Measurements from ENCODE around the gene TJP1.
"Not testable (repeated sequence)": the region's sequence is repeated elsewhere in the genome, so short reads cannot be mapped to it uniquely, and the experiment has no call there.

Gene TJP1

DNA sequence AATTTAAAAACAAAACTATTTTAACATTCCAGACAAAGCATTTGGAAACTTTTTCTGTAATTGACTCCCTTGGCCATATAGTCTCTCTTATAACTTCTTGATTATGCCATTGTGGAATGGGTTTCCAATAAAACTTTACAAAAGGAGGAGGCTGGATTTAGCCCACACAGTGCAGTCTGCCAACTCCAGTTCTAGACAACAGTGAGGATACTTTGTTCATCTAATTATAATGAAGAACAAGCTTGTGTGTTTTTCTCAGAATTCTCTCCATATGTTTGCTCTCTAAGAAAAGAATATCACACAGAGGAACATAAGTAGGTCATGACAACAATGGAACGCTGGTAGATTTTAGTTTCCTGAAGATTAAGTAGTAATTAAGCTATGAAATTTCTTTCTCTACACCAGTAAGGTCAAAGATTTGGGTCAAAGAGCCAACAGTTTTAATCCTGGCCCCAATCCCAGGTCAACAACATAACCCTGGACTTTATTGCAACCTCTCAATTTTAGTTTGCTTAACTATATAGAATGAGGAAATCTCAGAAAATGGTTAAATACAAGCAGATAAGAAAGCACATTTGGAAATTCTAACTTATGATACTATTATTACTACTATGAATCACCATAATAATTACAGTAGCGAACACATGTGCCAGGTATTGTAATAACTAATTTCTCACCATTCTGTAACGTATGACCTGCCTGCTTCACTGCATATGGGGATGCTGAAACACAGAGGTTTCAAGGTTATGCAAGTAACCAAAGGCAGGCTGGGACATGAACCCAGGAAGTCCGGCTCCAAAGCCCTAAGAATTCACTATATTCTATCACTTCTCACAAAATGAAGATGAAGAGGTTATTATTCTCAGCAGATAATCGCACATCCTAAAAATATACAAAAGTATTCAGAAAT, 65.7 kb downstream of the TJP1 start:
- DNase-seq (ENCODE audit: low read depth in 3 of 3, low spot score in 1 of 3) = no peak

DNA sequence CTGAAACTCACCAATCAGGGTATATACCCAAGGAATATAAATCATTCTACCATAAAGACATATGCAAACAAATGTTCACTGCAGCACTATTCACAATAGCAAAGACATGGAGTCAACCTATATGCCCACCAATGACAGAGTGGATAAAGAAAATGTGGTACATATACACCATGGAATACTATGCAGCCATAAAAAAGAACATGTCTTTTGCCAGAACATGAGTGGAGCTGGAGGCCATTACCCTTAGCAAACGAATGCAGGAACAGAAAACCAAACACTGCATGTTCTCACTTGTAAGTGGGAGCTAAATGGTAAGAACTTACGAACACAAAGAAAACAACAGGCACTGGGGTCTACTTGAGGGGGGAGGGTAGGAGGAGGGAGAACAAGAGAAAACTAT, 68.3 kb downstream of the TJP1 start:
- DNase-seq (ENCODE audit: low read depth in 3 of 3, low spot score in 1 of 3) = not testable (repeated sequence)

DNA sequence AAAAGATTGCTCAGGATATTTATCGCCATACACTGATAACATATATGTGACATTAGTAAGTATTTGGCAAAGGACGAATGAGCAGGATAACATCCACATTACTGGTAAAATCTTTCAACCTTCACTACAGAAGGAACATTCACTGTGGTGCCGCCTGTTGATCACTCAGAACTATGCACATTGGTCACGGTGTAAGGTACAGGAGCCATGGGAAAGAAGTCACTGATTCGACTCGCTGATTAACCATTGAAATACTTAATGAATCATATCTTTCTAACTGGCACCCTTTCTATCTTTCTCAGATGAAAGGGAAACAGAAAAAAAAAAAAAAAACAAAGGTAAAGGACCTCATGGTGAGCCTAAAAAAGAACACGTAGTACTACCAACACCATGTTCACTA, 68.8 kb downstream of the TJP1 start:
- no peak for DNase-seq (ENCODE audit: low read depth in 3 of 3, low spot score in 1 of 3)

DNA sequence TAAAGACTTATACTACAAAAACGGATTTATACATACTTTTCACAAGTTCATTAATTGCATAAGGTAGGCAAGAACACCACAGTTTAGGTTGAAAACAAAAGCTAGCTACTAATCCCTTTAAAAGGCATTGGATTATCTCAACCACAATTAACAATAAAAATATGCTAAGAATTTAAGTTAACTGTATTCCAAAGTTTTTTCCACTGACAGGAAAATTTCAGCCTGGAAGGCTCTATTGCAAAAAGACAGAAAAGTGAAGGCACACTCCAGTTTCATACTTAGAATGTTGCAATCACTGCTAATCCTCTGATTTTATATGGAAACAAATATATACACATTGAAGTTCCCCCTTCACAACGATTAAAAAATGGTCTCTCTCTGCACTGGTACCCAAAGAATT, 71.5 kb downstream of the TJP1 start:
- no peak for DNase-seq (ENCODE audit: low read depth in 3 of 3, low spot score in 1 of 3)

DNA sequence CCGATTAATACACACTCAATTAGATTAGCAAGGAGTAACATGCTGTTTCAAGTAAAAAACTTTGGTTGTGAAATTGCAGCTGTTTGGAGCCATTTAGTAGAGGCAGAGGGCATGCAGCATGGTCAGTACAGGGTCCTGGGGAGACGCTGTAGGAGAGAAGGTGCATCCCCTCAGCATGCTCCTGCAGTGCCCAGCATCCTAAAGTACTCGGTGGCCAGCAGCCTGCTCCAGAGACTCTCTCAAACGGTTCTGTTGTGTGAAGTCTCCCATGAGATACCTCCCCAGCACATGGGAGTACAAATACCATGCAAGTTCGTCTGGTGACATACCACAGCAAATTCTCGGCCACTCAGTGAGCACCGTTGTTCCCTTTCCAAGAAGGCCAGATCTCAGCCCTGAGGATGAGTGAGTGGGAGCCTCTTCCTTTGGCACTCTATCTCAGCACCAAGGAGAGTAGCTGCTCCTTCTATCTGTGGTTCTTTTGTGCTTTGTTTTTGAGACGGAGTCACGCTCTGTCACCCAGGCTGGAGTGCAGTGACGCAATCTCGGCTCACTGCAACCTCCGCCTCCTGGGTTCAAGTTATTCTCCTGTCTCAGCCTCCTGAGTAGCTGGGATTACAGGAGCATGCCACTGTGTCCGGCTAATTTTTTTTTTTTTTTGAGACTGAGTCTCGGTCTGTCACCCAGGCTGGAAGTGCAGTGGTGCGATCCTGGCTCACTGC, 72.7 kb downstream of the TJP1 start:
- DNase-seq (ENCODE audit: low read depth in 3 of 3, low spot score in 1 of 3) = no peak

DNA sequence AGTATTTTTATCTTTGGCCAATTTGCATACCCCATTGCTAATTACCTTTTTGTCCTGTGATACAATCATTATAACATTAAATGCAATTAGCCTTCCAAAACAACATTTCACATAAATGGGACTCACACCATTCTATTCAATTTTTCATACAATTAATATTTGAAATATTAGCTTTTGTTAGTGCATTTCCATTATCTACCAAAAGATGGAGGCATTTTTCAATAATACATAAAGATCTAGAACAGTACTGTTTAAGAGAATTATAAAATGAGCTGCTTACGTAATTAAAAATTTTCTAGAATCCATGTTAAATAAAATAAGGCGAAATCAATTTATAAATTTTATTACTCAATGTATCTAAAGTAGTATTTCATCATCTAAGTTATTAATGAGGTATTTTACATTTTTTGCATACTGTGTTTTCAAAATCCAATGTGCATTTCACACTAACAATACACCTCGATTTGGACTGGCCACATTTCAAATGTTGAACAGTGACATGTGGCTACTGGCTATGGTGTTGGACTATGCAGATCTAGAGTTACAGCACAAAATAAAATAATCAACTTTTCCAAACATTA, 74.3 kb downstream of the TJP1 start:
- DNase-seq (ENCODE audit: low read depth in 3 of 3, low spot score in 1 of 3) = no peak

DNA sequence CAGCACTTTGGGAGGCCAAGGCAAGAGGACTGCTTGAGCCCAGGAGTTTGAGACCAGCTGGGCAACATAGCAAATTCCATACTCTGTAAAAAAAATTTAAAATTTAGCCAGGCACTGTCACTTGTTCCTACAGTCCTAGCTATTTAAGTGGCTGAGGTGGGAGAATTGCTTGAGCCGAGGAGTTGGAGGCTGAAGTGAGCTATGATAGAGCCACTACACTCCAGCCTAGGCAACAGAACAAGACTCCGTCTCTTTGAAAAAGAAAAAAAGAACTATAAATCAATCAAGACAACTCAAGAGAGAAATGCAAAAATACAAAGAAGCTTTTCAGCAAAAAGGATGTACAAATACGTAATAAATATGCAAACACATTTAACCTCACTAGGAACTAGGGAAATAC, 78.8 kb downstream of the TJP1 start:
- no peak for DNase-seq (ENCODE audit: low read depth in 3 of 3, low spot score in 1 of 3)

DNA sequence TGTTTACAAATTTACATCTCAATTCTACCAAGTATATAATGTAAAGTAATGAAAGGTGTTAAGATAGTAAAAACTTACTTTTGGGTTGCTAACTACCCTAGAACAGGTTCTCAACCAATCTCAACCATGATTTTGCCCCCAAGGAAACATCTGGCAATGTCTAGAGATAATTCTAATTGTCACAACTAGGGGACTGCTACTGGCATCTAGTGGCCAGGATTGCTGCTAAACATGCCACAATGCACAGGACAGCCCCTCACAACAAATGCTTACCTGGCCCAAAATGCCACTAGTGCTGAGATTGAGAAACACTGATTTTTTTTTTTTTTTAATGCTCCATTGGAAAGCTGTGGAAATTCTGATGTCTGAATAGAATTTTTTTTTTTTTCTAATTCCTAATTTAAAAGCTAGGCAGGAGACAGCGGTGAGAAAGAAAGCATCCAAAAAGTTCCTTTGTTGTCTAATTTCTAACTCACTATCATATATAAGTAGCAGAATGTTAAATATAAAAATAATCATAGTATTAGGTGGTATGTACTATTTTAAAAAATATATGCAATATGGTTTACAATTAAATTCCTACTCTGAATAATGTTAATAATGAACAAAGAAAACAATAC, 81.5 kb downstream of the TJP1 start:
- DNase-seq (ENCODE audit: low read depth in 3 of 3, low spot score in 1 of 3) = no peak

DNA sequence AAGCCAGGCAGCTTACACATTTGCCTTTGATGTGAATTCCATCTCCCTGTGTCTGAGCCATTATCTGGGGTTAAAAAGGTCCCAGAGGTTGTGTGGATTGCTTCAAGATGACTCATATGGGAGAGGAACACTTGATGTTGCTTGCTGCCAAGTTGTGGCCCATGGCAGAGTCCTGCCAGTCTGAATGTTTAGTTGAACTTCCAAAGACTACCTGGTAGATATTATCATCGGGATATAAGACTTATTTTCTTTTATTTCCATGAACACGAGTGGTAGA, 85.6 kb downstream of the TJP1 start:
- DNase-seq (ENCODE audit: low read depth in 3 of 3, low spot score in 1 of 3) = no peak

DNA sequence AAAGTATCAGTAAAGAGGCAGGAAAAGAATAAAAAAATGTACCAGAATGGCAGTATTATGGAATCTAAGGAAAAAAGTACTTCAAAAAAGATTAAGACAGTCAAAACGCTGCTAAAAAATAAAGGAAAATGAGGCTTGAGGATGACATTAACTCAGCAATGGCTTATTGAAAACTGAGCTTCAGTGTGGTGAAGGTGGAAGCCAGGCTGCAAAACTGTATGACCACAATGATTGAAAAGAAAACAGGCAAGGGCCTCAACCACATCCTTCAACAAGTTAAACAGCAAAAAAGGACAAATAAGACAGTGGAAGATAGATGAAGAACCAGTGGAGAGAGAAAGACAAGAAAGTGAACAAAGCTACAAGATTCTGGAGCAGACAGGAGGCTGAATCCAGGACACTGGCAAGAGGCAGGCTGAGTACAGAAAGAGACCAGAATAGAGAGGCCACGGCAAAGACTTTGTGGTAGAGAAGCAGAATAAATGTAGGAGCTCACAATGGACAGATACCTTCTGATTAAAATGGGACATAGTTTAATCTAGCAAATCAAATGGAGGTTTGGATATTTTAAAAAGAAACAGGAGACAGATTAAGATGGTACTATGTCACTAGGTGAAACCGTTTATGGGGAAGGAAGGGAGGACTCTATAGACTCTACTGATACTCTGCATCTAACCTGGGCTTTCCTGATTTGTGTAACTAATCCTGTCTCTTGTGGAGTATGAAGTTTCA, 86.1 kb downstream of the TJP1 start:
- DNase-seq (ENCODE audit: low read depth in 3 of 3, low spot score in 1 of 3) = no peak

DNA sequence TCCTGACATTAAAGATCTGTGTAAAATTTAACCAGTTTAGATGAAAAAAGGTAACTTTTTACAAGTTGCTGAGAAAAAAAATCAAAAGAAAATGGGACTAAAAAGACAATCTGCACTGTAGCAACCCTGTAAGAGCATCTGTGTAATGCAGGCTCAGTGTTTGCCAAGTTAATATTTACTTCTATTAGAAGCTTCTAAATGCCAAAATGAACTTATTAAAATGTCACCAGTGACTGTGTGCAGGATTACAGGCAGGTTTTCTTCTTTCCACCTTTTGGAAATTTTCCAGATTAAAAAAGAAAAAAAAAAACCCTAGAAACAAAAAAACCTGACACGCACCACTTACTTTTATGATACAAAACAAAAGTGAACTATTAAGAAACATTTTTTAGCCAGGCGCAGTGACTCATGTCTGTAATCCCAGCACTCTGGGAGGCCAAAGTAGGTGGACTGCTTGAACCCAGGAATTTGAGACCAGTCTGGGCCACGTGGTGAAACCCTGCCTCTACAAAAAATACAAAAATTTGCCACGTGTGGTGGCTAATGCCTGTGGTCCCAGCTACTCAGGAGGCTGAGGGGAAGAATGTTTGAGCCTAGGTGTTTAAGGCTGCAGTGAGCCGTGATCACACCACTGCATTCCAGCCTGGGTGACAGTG, 87.2 kb downstream of the TJP1 start:
- no peak for DNase-seq (ENCODE audit: low read depth in 3 of 3, low spot score in 1 of 3)

DNA sequence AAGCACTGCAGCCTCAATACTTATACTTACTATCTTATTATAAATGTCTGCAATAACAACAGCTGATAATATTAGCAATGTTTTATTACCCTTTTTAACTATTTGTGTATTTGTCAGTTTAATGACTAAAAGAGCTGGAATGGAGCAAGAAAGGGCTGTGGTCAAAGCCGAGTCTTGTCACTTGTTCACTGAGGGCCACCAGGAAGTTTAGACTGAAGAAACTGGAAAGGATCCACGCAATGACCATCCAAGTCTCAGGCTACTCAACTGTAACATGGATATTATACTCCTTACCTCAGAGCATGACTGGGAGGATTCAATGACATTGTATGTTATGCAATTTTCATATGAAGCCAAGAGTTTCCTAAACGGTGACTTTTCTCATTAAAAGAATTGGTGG, 90.4 kb downstream of the TJP1 start:
- DNase-seq (ENCODE audit: low read depth in 3 of 3, low spot score in 1 of 3) = no peak

DNA sequence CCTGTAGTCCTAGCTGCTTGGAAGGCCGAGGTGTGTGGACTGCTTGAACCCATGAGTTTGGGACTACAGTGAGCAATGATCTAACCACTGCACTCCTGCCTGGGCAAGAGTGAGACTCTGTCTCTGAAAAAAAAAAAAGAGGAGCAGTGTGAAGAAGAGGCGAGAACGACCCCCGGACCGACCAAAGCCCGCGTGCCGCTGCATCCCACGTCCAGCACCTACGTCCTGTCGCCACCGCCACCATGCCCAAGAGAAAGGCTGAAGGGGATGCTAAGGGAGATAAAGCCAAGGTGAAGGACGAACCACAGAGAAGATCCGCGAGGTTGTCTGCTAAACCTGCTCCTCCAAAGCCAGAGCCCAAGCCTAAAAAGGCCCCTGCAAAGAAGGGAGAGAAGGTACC, 91.8 kb downstream of the TJP1 start:
- not testable (repeated sequence) for DNase-seq (ENCODE audit: low read depth in 3 of 3, low spot score in 1 of 3)

DNA sequence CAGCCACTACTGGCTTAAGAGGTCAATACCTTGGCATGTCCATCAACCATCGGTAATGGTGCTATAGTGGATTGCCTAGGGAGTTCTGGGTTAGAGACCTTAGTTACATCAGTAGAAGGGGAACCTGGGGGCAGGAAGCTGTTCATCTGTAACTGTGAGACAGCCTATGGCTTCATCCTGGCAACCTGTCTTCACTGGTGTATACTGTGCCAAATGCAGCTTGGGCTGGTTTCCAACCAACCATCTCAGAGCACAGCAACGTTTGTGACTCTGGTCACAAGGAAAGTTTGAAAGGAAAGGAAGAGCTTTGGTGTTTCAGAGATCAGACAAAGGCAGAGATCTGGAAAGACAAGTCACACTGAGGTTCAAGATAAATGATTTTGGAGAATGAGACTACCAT, 93.8 kb downstream of the TJP1 start:
- DNase-seq (ENCODE audit: low read depth in 3 of 3, low spot score in 1 of 3) = no peak

DNA sequence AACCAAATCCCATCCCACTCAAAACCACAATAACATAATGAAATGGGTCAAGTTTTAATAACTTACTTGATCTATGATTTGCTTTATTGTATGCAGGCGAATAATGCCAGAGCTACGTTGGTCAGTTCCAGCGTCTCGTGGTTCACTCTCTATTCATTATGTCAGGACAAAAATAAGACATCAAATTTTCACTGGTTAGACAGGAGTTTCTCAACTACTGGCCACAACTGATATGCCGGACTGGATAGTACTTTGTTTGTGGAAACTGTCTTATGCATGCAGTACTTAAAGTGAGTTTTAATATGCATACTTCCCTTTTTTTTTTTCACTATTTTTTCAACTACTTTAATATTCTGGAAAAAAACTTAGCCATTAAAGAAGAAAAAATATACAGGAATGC, 94.4 kb downstream of the TJP1 start:
- DNase-seq (ENCODE audit: low read depth in 3 of 3, low spot score in 1 of 3) = no peak

DNA sequence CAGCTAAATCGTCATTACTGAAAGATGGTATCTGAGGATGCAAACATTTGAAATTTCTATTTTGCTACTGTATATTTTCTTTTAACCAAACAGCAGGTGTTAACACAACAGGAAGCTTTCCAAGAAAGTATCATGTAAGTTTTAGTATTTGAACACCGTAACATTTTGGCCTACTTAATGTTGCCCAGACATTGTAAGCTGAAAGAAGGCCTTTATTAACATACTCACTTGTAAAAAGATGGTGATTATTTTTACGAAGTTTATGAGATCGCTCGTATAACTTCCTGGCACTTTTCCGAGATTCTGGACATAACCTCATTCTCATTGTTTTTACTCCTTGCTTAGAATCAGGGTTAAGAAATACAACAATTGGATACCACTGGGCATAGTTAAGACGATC, 95.7 kb downstream of the TJP1 start:
- DNase-seq (ENCODE audit: low read depth in 3 of 3, low spot score in 1 of 3) = no peak

DNA sequence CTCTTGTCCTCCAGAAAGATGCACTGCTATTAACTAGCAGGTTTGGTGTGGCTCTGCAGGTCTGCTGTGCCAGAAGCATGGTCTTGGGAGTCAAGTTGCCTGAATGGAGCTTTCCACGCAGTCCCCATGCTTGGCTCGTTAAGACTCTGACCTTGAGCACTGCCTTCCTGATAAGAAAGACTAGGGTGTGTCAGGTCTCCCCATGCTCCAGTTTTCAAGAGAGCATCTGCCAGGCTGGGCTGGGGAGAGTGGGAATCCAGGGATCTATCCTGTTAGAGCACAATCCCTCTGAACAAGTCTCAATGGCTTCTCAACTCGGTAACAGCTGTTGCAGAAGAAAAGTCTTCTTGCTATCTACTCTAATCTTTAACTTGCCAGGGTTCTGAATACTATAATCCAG, 98.2 kb downstream of the TJP1 start:
- DNase-seq (ENCODE audit: low read depth in 3 of 3, low spot score in 1 of 3) = no peak

DNA sequence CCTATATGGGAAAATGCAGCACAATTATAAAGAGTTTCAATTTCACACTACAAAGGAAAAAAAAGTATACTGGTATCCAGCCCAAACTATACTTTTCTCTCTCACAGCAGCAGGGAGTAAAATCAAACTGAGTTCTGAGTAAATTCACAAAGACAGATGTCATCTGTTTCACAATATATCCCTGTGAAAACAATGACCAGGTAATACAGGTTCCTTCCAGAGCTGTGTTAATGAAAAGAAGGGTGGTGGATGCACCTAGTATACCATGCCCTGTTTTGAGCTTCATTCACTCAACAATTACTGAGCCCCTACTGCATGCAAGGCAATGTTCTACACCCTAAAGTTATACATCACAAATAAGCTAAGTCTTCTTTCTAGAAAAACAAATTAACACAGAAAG, 108.5 kb downstream of the TJP1 start:
- DNase-seq (ENCODE audit: low read depth in 3 of 3, low spot score in 1 of 3) = no peak

DNA sequence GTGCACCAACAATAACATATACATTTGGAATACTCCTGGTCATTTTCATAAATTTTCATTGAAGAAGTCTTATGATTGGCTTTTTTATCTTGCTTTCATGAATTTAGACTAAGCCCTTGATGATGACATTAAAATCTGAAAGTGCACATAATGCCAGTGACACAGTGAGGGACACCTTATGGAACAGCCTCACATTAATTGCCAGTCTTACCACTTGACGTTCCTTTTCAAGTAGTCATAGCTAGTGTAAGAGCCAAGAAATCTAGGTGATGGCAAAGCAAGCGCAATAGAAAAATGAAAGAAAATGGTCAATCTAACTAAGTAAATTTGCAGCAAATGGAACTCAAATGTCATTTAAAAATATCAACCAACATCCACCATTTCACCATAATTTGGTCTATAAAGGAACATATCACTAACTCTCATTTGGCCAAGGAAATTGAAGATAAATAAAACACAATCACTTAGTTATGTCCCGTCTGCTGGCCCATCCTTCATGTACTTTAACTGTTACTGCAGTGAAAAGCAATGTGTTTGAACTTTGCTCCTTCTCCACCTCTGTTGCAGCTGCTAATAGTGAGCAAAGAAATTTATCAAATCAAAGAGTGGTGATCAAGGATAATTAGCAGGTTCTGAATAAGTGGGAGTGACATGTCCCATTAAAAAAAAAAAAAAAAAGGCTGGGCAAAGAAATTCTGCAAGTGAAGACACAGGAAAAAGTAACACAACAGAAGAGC, 110.0 kb downstream of the TJP1 start:
- no peak for DNase-seq (ENCODE audit: low read depth in 3 of 3, low spot score in 1 of 3)

DNA sequence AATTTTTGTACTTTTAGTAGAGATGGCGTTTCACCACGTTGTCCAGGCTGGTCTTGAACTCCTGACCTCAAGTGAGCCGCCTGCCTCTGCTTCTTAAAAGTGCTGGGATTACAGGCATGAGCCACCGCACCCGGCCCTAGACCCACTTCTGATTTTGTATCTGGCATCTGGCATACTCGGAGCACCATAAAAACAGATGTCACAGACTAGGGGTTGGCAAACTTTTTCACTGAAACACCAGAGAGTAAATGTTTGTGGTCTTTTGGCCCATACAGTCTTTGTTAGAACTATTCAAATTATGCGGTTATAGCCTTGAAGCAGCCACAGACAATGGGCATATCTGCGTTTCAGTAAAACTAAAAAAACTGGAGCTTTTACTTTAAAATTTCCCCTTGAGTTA, 110.7 kb downstream of the TJP1 start:
- DNase-seq (ENCODE audit: low read depth in 3 of 3, low spot score in 1 of 3) = no peak

Measured in stimulated activated CD4-positive, alpha-beta T cell treated with anti-CD3 and anti-CD28 coated beads, TNF-alpha, amount 100 ng/mL, for 1 hour (primary cell).